GM12892 (cell line): Measurements from ENCODE around the gene TCFL5.

Experiments used
- POLR2A ChIP-seq: IDR thresholded peaks from 2 replicates; pipeline ENCODE4 v1.6.1; 2011; ENCODE audit warnings: low read depth, low read length, control low read depth
- POLR2AphosphoS5 ChIP-seq: IDR thresholded peaks from 2 replicates; pipeline ENCODE4 v1.6.1; 2011; ENCODE audit warnings: low read depth, low read length, control low read depth
- TAF1 ChIP-seq: IDR thresholded peaks from 2 replicates; pipeline ENCODE4 v1.6.1; 2011; ENCODE audit warnings: low read depth, mild to moderate bottlenecking, control low read depth, low read length, borderline replicate concordance

DNA sequence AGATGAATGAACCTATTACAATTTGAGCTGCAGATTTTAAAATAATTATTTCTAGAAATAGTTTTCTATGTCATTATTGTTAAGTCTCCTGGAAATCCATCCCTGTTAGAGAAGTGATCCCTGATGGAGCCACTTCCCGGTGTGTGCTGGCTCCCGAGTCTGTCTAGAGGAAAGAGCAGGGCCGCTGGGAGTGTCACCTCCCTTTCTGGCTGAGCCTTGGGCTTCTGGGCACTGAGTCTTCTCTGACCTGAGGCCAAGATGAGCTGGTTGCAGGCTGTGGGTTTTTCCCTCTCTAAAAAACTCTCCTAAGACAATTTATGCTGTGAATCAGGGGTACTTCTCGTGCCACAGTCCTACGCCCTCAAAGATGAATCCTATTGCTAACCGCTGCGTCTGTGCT lies 28.8 kb upstream of the TCFL5 start:
- TF ChIP-seq POLR2A, result no peak
- TF ChIP-seq TAF1, result no peak
- TF ChIP-seq POLR2AphosphoS5, result no peak
